ENCODE data around the gene GPC6. TPM values are rescaled to one million over a fixed set of nuclear protein-coding genes. Genes with fewer than 3 reads are reported as not detected.

Gene GPC6
- total RNA-seq, 1 experiment from 2014 or later, result 0.22 TPM

DNA sequence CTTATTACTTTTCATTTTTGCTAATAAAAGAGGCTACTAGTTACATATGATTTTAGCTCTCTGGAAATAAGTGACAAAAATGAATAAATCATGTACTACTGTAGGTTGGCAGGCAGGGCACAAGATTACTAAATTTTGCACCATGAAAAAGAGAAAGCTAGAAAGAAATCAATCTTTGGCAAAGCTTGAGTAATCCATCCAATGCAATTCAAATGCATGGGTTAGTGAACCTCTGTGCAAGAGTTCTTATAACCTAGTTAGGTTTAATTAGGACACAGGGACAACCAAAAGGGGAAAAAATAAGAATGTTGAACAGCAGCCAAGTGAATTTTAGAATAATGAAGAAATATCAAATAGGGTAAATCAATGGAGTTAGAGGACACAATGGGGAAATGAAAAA lies 947.4 kb downstream of the GPC6 start:
- TF ChIP-seq POLR2A (IDR thresholded peaks at IDR 0.05; ENCODE audit: borderline replicate concordance, extremely low read depth, insufficient read depth, insufficient read length), result no peak
- no peak for TF ChIP-seq ZFX (IDR thresholded peaks at IDR 0.05)
- Histone ChIP-seq H3K4me3 (replicated peaks in 1 of 2; ENCODE audit: low read depth in 1 of 2, low read length in 2 of 2) (no peak overlapping the region), H3K9me2 (ENCODE audit: insufficient read depth) (no peaks in the 10 kb centered on the region), H3K27me3 (ENCODE audit: insufficient read depth, low read length) (no peaks in the 10 kb centered on the region), H3K9ac (ENCODE audit: low read length) (no peak overlapping the region), H3K36me3 (ENCODE audit: control insufficient read depth in 1 of 2, insufficient read depth in 2 of 2, low read length in 2 of 2) (no peaks in the 10 kb centered on the region), H3K79me2 (ENCODE audit: insufficient read depth, low read length) (no peaks in the 10 kb centered on the region), H3K4me1 (ENCODE audit: control insufficient read depth in 1 of 2, insufficient read depth in 2 of 2, low read length in 2 of 2) (no peaks in the 10 kb centered on the region), H3K4me2 (ENCODE audit: low read length) (no peak overlapping the region), H3K27ac (ENCODE audit: low read depth, low read length) (no peak overlapping the region), H3K9me3 (ENCODE audit: control insufficient read depth in 1 of 2, insufficient read depth in 1 of 2, low read depth in 1 of 2, low read length in 2 of 2) (peaks cover 4 to 26% of the 10 kb centered on the region in 2 experiments; a peak in 2 of 4 replicates), H2AFZ (ENCODE audit: low read depth, low read length, poor library complexity, severe bottlenecking) (no peak overlapping the region), H4K20me1 (ENCODE audit: insufficient read depth) (no peaks in the 10 kb centered on the region)
- POLR2A ChIA-PET, result no interaction called here
- intact Hi-C loops (cut with micrococcal nuclease), result no loop called here
- RAD21 ChIA-PET (ENCODE audit: low non-redundant PET in 1 of 2, low total read pairs in 2 of 2, uncharacterized antibody in 2 of 2, unreplicated experiment in 2 of 2), result no interaction called here
- DNase-seq (ENCODE audit: low read depth, low spot score) (no peak), ATAC-seq (no peak)
- CTCF ChIA-PET, result no interaction called here
- no TSS peak for BruUV-seq (replicated peaks)

GRCh38 chr13:94175076-94175475 lies 948.5 kb downstream of the GPC6 start:
- H3K9ac ChIP-seq (ENCODE audit: low read length), result no peak overlapping the region
- no peak for ATAC-seq
- no peak overlapping the region for H3K4me2 ChIP-seq (ENCODE audit: low read length)
- RAD21 ChIA-PET (ENCODE audit: low non-redundant PET in 1 of 2, low total read pairs in 2 of 2, uncharacterized antibody in 2 of 2, unreplicated experiment in 2 of 2), result no interaction called here
- H3K4me3 ChIP-seq (replicated peaks in 1 of 2; ENCODE audit: low read depth in 1 of 2, low read length in 2 of 2), result no peak overlapping the region
- H3K27ac ChIP-seq (ENCODE audit: low read depth, low read length), result no peak overlapping the region
- no peaks in the 10 kb centered on the region for H4K20me1 ChIP-seq (ENCODE audit: insufficient read depth)
- peaks cover 4 to 26% of the 10 kb centered on the region in 2 experiments; a peak in 2 of 4 replicates for H3K9me3 ChIP-seq (ENCODE audit: control insufficient read depth in 1 of 2, insufficient read depth in 1 of 2, low read depth in 1 of 2, low read length in 2 of 2)
- intact Hi-C loops (cut with micrococcal nuclease), result no loop called here
- CTCF ChIA-PET, result no interaction called here
- no peak for DNase-seq (ENCODE audit: low read depth, low spot score)
- H3K36me3 ChIP-seq (ENCODE audit: control insufficient read depth in 1 of 2, insufficient read depth in 2 of 2, low read length in 2 of 2), result no peaks in the 10 kb centered on the region
- H2AFZ ChIP-seq (ENCODE audit: low read depth, low read length, poor library complexity, severe bottlenecking), result no peak overlapping the region
- H3K27me3 ChIP-seq (ENCODE audit: insufficient read depth, low read length), result no peaks in the 10 kb centered on the region
- BruUV-seq (replicated peaks), result no TSS peak
- no peaks in the 10 kb centered on the region for H3K79me2 ChIP-seq (ENCODE audit: insufficient read depth, low read length)
- POLR2A ChIA-PET, result no interaction called here
- TF ChIP-seq, protein P1, sequence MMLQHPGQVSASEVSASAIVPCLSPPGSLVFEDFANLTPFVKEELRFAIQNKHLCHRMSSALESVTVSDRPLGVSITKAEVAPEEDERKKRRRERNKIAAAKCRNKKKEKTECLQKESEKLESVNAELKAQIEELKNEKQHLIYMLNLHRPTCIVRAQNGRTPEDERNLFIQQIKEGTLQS (IDR thresholded peaks at IDR 0.05), result no peak
- TF ChIP-seq ZNF274 (IDR thresholded peaks at IDR 0.05; ENCODE audit: low read depth, low read length), result no peak
- no peak for TF ChIP-seq SP1 (IDR thresholded peaks at IDR 0.05; ENCODE audit: low read depth)
- TF ChIP-seq ELF1 (IDR thresholded peaks at IDR 0.05; ENCODE audit: borderline replicate concordance, low read depth), result no peak
- TF ChIP-seq FOSL1 (IDR thresholded peaks at IDR 0.05; ENCODE audit: low read depth), result no peak
- TF ChIP-seq EZH2 (IDR thresholded peaks at IDR 0.05), result no peak
- TF ChIP-seq EZH2phosphoT487 (IDR thresholded peaks at IDR 0.05; ENCODE audit: borderline replicate concordance), result no peak
- TF ChIP-seq, protein P2, sequence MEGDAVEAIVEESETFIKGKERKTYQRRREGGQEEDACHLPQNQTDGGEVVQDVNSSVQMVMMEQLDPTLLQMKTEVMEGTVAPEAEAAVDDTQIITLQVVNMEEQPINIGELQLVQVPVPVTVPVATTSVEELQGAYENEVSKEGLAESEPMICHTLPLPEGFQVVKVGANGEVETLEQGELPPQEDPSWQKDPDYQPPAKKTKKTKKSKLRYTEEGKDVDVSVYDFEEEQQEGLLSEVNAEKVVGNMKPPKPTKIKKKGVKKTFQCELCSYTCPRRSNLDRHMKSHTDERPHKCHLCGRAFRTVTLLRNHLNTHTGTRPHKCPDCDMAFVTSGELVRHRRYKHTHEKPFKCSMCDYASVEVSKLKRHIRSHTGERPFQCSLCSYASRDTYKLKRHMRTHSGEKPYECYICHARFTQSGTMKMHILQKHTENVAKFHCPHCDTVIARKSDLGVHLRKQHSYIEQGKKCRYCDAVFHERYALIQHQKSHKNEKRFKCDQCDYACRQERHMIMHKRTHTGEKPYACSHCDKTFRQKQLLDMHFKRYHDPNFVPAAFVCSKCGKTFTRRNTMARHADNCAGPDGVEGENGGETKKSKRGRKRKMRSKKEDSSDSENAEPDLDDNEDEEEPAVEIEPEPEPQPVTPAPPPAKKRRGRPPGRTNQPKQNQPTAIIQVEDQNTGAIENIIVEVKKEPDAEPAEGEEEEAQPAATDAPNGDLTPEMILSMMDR (IDR thresholded peaks at IDR 0.05 in 2 of 3, conservative IDR thresholded peaks at IDR 0.05 in 1 of 3; ENCODE audit: borderline replicate concordance in 1 of 3, insufficient read depth in 1 of 3, low read depth in 2 of 3, low read length in 2 of 3), result no peak
- no peak for TF ChIP-seq CBX3 (IDR thresholded peaks at IDR 0.05; ENCODE audit: low read depth)
- no peak for TF ChIP-seq POLR2A (IDR thresholded peaks at IDR 0.05; ENCODE audit: borderline replicate concordance, extremely low read depth, insufficient read depth, insufficient read length)
- TF ChIP-seq TCF7L2 (IDR thresholded peaks at IDR 0.05; ENCODE audit: borderline replicate concordance, extremely low read depth, insufficient read depth, insufficient read length), result no peak
- H3K9me2 ChIP-seq (ENCODE audit: insufficient read depth), result no peaks in the 10 kb centered on the region
- no peaks in the 10 kb centered on the region; a peak in 1 of 4 replicates for H3K4me1 ChIP-seq (ENCODE audit: control insufficient read depth in 1 of 2, insufficient read depth in 2 of 2, low read length in 2 of 2)
